B cell (primary cell): ENCODE results near the gene SLC24A4. TPM values are rescaled to one million over a fixed set of nuclear protein-coding genes. Genes with fewer than 3 reads are reported as not detected.

ENCODE experiments used
- ATAC-seq: fragments of 200-7000 bp; cut with Tn5 transposase; one replicate; pipeline ENCODE4 v1.10.0; 2021; ENCODE audit warnings: low read depth, mild to moderate bottlenecking, moderate number of reproducible peaks, moderate library complexity
- CTCF ChIA-PET: fragments of 350-600 bp; sonication (Branson Sonifier 250); formaldehyde crosslinking; loops from one replicate; lab custom pipeline; 2021; ENCODE audit warnings: antibody characterized with exemption, inconsistent platforms; lab: Charles Lee
- POLR2A ChIA-PET: fragments of 350-600 bp; sonication (Branson Sonifier 250); formaldehyde crosslinking; loops from one replicate; lab custom pipeline; 2021; ENCODE audit warnings: antibody characterized with exemption; lab: Charles Lee
- DNase-seq: peaks from one replicate; pipeline ENCODE4 v3.0.0; 2013
- H2AFZ ChIP-seq: 2 replicates; pipeline ENCODE4 v1.6.1; 2012; ENCODE audit warnings: mild to moderate bottlenecking, low read depth, low read length; ENCODE audit not compliant: insufficient read depth, poor library complexity, severe bottlenecking
- H3K27ac ChIP-seq, 2 donors: 1 replicate in 1 of 2; 2 replicates in 1 of 2; pipeline ENCODE4 v1.5.1; 2012 to 2013; ENCODE audit warnings: low read length in 2 of 2, mild to moderate bottlenecking in 2 of 2, moderate library complexity in 1 of 2
- H3K27me3 ChIP-seq, 4 experiments: fragments of 200-600 bp in 1 of 4; sonication (generic) in 1 of 4; replicated peaks in 1 of 4; 1 replicate in 2 of 4; 2 replicates in 2 of 4; pipeline versions ENCODE4 v1.6.1 to v1.7.0; 2013 to 2016; ENCODE audit warnings: low read length in 3 of 4, mild to moderate bottlenecking in 2 of 4, mixed read lengths in 1 of 4, moderate library complexity in 1 of 4; ENCODE audit not compliant: insufficient read depth in 4 of 4, control insufficient read depth in 3 of 4; ENCODE audit errors: control extremely low read depth in 1 of 4
- H3K36me3 ChIP-seq, 2 experiments: replicated peaks in 1 of 2; 1 replicate in 1 of 2; 2 replicates in 1 of 2; pipeline versions ENCODE4 v1.6.1 to v1.7.1; 2013; ENCODE audit warnings: low read length in 1 of 2; ENCODE audit not compliant: insufficient read depth in 2 of 2, control insufficient read depth in 1 of 2; ENCODE audit errors: control extremely low read depth in 1 of 2, extremely low read depth in 1 of 2
- H3K4me1 ChIP-seq, 2 donors: fragments of 200-600 bp in 1 of 2; sonication (generic) in 1 of 2; 1 replicate in 1 of 2; 2 replicates in 1 of 2; pipeline versions ENCODE4 v1.5.1 to v1.6.1; 2013 to 2017; ENCODE audit warnings: low read length in 2 of 2; ENCODE audit not compliant: control insufficient read depth in 2 of 2, insufficient read depth in 2 of 2
- H3K4me2 ChIP-seq: replicated peaks from 2 replicates; pipeline ENCODE3; 2012; ENCODE audit warnings: mild to moderate bottlenecking, low read depth, low read length; ENCODE audit not compliant: poor library complexity, severe bottlenecking
- H3K4me3 ChIP-seq, 5 experiments: fragments of 200-600 bp in 1 of 5; sonication (generic) in 1 of 5; 1 replicate in 3 of 5; 2 replicates in 2 of 5; pipeline versions ENCODE4 v1.5.1 to v1.7.0; 2011 to 2016; ENCODE audit warnings: low read length in 4 of 5, mild to moderate bottlenecking in 4 of 5, low read depth in 2 of 5, control low read depth in 1 of 5, moderate library complexity in 1 of 5; ENCODE audit not compliant: insufficient read depth in 1 of 5; ENCODE audit errors: control extremely low read depth in 1 of 5, extremely low read depth in 1 of 5
- H3K79me2 ChIP-seq: fragments of 200-600 bp; sonication (generic); one replicate; pipeline ENCODE4 v1.6.0; 2016; ENCODE audit warnings: low read length; ENCODE audit not compliant: control insufficient read depth, insufficient read depth
- H3K9ac ChIP-seq: fragments of 200-600 bp; sonication (generic); 2 replicates; pipeline ENCODE4 v1.6.1; 2017; ENCODE audit warnings: mild to moderate bottlenecking, low read length, moderate library complexity
- H3K9me3 ChIP-seq, 3 donors: one replicate each; pipeline versions ENCODE4 v1.6.1 to v1.7.1; 2013; ENCODE audit warnings: low read length in 2 of 3; ENCODE audit not compliant: control insufficient read depth in 2 of 3, insufficient read depth in 1 of 3; ENCODE audit errors: control extremely low read depth in 1 of 3
- H4K20me1 ChIP-seq: 2 replicates; pipeline ENCODE4 v1.6.0; 2012; ENCODE audit warnings: mild to moderate bottlenecking, low read length; ENCODE audit not compliant: insufficient read depth, control insufficient read depth, poor library complexity, severe bottlenecking
- H3K27ac Mint-ChIP-seq: one replicate; pipeline ENCODE4 v1.8.0; 2021; ENCODE audit warnings: mixed read lengths
- H3K27me3 Mint-ChIP-seq: one replicate; pipeline ENCODE4 v1.8.0; 2021; ENCODE audit warnings: mixed read lengths
- H3K4me1 Mint-ChIP-seq: one replicate; pipeline ENCODE4 v1.8.0; 2021; ENCODE audit warnings: mixed read lengths
- H3K4me3 Mint-ChIP-seq: one replicate; pipeline ENCODE4 v1.8.0; 2021; ENCODE audit warnings: mixed read lengths
- H3K9me3 Mint-ChIP-seq: one replicate; pipeline ENCODE4 v1.8.0; 2022; ENCODE audit warnings: mixed read lengths; ENCODE audit not compliant: insufficient read depth
- EZH2 ChIP-seq: IDR thresholded peaks from 2 replicates; pipeline ENCODE4 v1.6.1; 2012; ENCODE audit warnings: borderline replicate concordance, low read depth, mild to moderate bottlenecking, moderate library complexity, low read length; ENCODE audit not compliant: insufficient read depth, poor library complexity, severe bottlenecking
- WGBS: methylation state at CpG from one replicate; pipeline ENCODE4 v1.1.5; 2013; ENCODE audit warnings: missing lambda C conversion rate; ENCODE audit not compliant: insufficient coverage; 5-methylcytosine and 5-hydroxymethylcytosine counted together
- intact Hi-C: fragments of 100-400 bp; cut with micrococcal nuclease; formaldehyde crosslinking; loops from one replicate; pipeline ENCODE4 v1.10.0; 2022
- polyA plus RNA-seq: library from polyadenylated mRNA; depleted of rRNA; stranded (reverse); fragments of >200 nt; gene quantifications from 2 replicates; pipeline ENCODE4 v1.2.3, GENCODE V29; 2012
- total RNA-seq, 2 donors: library from RNA; stranded (reverse); fragments of 120-200 nt in 1 of 2; gene quantifications; 1 replicate in 1 of 2; 2 replicates in 1 of 2; pipeline versions ENCODE4 v1.2.3 to v1.2.4, GENCODE V29; 2013 to 2022

The SLC24A4 gene
- total and polyA plus RNA-seq, 2 donors (not counting 1 experiment from before 2014, with no cell fraction given) = 0.19 TPM; not detected in 1

DNA sequence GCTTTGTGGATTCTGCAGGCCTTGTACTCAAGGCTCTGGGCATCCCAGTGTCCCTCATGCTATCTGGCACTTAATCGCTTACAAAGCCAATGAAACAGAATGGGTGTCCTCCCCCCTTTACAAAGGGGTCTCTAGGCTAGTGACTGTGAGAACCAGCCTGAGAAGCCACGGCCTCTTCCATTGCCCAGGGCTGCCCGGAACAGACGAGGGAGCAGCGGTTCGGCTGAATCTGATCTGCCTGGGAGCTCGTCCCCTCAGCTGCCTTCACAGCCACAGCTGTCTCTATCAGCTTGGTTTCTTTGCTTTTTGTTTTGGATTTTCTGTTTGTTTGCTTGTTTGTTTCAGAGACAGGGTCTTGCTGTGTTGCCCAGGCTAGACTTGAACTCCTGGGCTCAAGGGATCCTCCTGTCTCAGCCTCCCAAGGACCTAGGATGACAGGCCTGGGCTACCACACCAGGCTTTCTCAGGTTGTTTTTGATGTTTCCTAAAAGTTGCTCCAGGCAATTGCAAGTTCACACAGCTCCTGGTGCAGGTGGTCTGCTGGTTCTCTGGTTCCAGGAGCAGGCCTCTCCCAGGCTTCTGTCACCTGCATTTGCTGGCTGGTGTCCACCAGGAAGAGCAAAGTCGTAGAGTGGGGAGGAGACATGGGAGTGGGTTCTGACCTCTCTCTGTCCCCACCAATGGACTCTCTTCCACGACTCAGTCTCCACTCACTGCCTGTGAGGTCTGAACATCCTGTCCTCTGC, 179.7 kb downstream of the SLC24A4 start:
- no peak overlapping the region for H3K4me3 Mint-ChIP-seq
- Histone ChIP-seq H3K36me3 (no peaks in the 10 kb centered on the region), H3K9me3 (peaks cover 0 to 5% (median 0%) of the 10 kb centered on the region in 3 donors), H3K27me3 (no peaks in the 10 kb centered on the region), H3K4me1 (peaks cover 31 to 39% of the 10 kb centered on the region in 2 donors), H3K79me2 (no peaks in the 10 kb centered on the region), H3K27ac (no peak overlapping the region), H3K4me3 (no peak overlapping the region), H3K4me2 (no peak overlapping the region), H4K20me1 (no peaks in the 10 kb centered on the region), H3K9ac (no peak overlapping the region), H2AFZ (no peak overlapping the region)
- intact Hi-C loops = no loop called here
- H3K27ac Mint-ChIP-seq = no peak overlapping the region
- no peaks in the 10 kb centered on the region for H3K27me3 Mint-ChIP-seq
- POLR2A ChIA-PET = no interaction called here
- DNase-seq (no peak), ATAC-seq (no peak)
- no peak for TF ChIP-seq EZH2
- H3K9me3 Mint-ChIP-seq = no peaks in the 10 kb centered on the region
- CTCF ChIA-PET = interaction anchor here (1.5 kb wide), 1 partner anchor 86 kb away, joined by 3 read pairs; no protein-coding TSS in a partner anchor
- H3K4me1 Mint-ChIP-seq = peaks cover 40% of the 10 kb centered on the region
- WGBS = 100% methylated on average over 7 of the region's 9 CpGs

DNA sequence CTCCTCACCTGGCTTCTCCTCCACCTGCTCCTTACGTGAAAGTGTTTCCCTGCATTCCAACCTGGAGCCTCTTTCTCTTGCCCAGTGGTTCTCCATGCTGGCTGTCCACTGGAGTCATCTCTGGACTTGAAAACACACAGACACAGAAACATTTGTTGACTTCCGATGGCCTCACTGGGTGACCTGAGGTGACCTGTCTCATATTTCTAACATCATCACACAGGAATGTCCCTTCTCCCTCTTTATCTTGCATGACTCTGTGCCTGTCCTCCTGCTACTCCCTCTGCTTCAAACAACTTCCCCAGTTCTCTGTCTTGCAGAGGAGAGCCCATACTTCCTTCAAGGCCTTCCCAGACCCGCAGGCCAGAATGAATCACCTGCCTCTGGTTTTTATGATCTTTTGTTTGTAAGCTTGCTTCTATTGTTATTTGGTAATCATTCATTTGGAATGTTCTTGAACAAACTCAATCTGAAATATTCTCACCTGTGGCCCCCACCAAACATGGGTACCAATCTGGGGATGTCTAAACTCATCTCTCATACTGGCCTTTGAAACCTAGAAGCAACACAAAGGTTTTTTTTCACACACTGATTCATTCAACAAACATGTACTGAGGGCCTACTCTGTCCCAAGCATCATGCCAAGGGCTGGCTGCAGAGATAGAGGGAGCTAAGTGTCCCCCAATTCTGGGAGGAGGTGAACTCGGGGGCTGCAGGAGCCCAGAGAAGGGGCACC, 181.0 kb downstream of the SLC24A4 start:
- no peaks in the 10 kb centered on the region for H3K27me3 ChIP-seq
- no peak overlapping the region for H2AFZ ChIP-seq
- TF ChIP-seq EZH2 = no peak
- no peaks in the 10 kb centered on the region for H3K36me3 ChIP-seq
- no peaks in the 10 kb centered on the region for H4K20me1 ChIP-seq
- peaks cover 50% of the 10 kb centered on the region for H3K4me1 Mint-ChIP-seq
- H3K4me1 ChIP-seq = peaks cover 37 to 46% of the 10 kb centered on the region in 2 donors
- H3K9me3 ChIP-seq = peaks cover 0 to 5% (median 0%) of the 10 kb centered on the region in 3 donors
- H3K9ac ChIP-seq = no peak overlapping the region
- ATAC-seq (no peak), DNase-seq (no peak)
- no peaks in the 10 kb centered on the region for H3K27me3 Mint-ChIP-seq
- H3K27ac ChIP-seq = no peak overlapping the region
- 98% methylated on average over 3 of the region's 4 CpGs for WGBS
- no peak overlapping the region for H3K4me2 ChIP-seq
- no peak overlapping the region for H3K4me3 ChIP-seq
- H3K4me3 Mint-ChIP-seq = peak overlapping the region; percentile 13
- POLR2A ChIA-PET = no interaction called here
- intact Hi-C loops = no loop called here
- H3K27ac Mint-ChIP-seq = no peak overlapping the region
- no peaks in the 10 kb centered on the region for H3K79me2 ChIP-seq
- CTCF ChIA-PET = no interaction called here
- H3K9me3 Mint-ChIP-seq = no peaks in the 10 kb centered on the region
